GM10266 (cell line): ENCODE measurements around the gene LRP1B.

ENCODE experiments used
- DNase-seq: peaks from one replicate; pipeline ENCODE4 v3.0.0; 2012; ENCODE audit errors: extremely low spot score
- TF ChIP-seq, protein P1 (sequence below): IDR thresholded peaks from 2 replicates; pipeline ENCODE4 v1.5.1; 2012; ENCODE audit warnings: mild to moderate bottlenecking, low read depth; ENCODE audit not compliant: control insufficient read depth, insufficient read depth; ENCODE audit errors: missing control alignments

Gene LRP1B

DNA sequence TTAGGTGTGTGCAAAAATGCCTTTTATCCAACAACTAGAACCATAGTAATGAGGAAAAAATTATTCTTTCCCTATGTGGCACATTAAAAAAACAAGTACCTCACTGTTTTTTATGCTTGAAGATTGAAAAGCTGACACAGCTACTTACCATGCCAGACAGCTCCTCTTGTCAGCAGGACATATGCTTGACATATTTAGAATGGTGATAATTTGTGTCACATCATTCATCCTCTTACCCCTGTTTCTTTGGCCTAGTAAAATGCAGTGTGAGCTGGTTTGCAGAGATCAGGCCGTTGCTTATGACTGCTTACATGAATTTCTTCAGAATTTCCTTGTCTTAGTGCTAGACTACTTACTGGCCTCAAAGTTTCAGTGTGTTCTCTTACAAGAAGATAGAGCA, 869.9 kb downstream of the LRP1B start:
- DNase-seq: no peak
- TF ChIP-seq, protein P1, sequence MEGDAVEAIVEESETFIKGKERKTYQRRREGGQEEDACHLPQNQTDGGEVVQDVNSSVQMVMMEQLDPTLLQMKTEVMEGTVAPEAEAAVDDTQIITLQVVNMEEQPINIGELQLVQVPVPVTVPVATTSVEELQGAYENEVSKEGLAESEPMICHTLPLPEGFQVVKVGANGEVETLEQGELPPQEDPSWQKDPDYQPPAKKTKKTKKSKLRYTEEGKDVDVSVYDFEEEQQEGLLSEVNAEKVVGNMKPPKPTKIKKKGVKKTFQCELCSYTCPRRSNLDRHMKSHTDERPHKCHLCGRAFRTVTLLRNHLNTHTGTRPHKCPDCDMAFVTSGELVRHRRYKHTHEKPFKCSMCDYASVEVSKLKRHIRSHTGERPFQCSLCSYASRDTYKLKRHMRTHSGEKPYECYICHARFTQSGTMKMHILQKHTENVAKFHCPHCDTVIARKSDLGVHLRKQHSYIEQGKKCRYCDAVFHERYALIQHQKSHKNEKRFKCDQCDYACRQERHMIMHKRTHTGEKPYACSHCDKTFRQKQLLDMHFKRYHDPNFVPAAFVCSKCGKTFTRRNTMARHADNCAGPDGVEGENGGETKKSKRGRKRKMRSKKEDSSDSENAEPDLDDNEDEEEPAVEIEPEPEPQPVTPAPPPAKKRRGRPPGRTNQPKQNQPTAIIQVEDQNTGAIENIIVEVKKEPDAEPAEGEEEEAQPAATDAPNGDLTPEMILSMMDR: no peak

DNA sequence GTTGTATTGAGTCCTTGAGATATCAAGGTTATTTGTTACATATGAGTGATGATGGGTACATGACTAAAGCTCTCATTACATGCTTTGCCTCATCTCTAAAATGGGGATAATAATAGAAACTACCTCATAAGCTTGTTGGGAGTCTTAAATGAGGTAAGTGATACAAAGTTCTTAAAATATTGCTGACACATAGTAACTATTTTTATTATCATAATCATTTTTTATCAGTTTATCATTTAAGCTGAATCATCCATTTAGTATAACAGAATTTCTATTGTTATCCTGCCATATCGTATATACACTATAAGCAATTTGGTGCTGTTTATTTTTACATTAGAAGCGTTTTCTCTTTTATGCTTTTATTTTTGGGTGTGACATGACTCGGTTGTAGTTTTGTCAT, 871.1 kb downstream of the LRP1B start:
- TF ChIP-seq, protein P1: no peak

DNA sequence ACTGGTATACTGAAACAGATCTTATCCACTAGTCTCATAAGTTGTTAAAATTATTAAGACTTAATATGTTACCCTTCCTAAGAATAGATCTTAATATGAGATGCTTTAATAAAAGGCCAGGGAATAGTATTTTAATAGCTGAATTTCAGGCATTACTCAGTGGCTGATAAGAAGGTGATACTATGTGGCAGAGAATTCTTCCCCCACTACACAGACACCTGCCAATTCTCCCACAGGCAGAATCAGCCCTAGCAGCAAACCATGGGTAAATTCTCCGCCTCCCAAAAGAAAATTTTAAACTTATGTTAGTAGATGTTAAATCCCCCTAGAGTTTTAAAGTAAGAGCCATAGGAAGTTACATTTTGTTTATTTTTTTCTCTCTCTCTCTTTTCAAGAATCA, 888.8 kb downstream of the LRP1B start:
- no peak for DNase-seq
- TF ChIP-seq, protein P1: no peak

More for the DNA sequence above, 871.1 kb downstream of the LRP1B start:
- DNase-seq: no peak

GRCh38 chr2:141226560-141226959, 904.3 kb downstream of the LRP1B start:
- TF ChIP-seq, protein P1: no peak
- no peak for DNase-seq

GRCh38 chr2:141207036-141207385, 923.8 kb downstream of the LRP1B start:
- TF ChIP-seq, protein P1: no peak
- no peak for DNase-seq

DNA sequence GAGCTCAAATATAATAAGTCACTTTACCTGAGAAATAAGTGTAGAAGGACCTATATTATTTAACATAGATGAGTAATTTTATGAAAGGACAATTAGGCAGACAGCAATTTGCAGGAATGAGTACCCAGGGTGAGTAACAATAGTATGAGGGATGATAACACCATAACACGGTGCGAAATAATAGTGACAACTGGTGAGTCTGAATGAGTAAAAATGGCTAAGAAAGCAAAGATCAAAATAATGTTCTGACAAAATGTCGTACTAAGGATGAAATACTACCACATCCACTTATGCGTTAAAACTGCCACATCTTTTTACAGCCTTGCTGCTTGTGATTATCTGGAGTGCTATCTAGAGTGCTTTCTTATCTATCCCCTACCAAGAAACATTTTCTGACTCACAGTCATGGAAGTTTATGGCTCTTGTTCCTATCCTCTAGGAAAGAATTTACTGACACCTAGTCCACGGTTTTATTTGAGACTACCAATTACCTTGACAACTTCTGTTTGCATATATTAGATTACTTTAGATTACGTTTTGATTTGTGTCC, 929.7 kb downstream of the LRP1B start:
- TF ChIP-seq, protein P1: no peak
- no peak for DNase-seq

- TF ChIP-seq, protein P1: no peak
- no peak for DNase-seq
Observed at GRCh38 chr2:141200191-141200590, 930.6 kb downstream of the LRP1B start.

GRCh38 chr2:141199711-141200110, 931.1 kb downstream of the LRP1B start:
- DNase-seq: no peak
- TF ChIP-seq, protein P1: no peak
